ENCODE measurements around the gene SEPTIN3.

- no peak for TF ChIP-seq CTCF (IDR thresholded peaks at IDR 0.05)
- no peak for TF ChIP-seq POLR2A (IDR thresholded peaks at IDR 0.05)
Measured at GRCh38 chr22:41952713-41953112, 16.5 kb upstream of the SEPTIN3 start.

Measured in Peyer's patch (tissue), 4 donors.